K562 (cell line): ENCODE results near the gene SELENOW. TPM values are rescaled to one million over a fixed set of nuclear protein-coding genes. Genes with fewer than 3 reads are reported as not detected.

Experiments
- NCOA1 ChIP-seq: fragments of 450-650 bp; IDR thresholded peaks from 2 replicates; pipeline ENCODE4 v1.6.1; 2016; ENCODE audit warnings: low read depth
- NONO ChIP-seq, 2 experiments: fragments of 200-400 bp in 1 of 2; fragments of 450-650 bp in 1 of 2; formaldehyde crosslinking in 1 of 2; IDR thresholded peaks; 2 replicates each; pipeline ENCODE4 v1.6.1; 2017; ENCODE audit warnings: low read depth in 2 of 2, mild to moderate bottlenecking in 2 of 2, moderate library complexity in 2 of 2, low read length in 1 of 2
- NR3C1 ChIP-seq: sonication (generic); formaldehyde crosslinking; IDR thresholded peaks from 2 replicates; pipeline ENCODE4 v1.8.1; 2022; ENCODE audit warnings: missing genetic modification reagents
- PYGO2 ChIP-seq: fragments of 450-650 bp; IDR thresholded peaks from 2 replicates; pipeline ENCODE4 v1.6.1; 2016; ENCODE audit warnings: mild to moderate bottlenecking, missing genetic modification characterization, moderate library complexity, missing compliant biosample characterization
- SMAD3 ChIP-seq: fragments of 450-650 bp; formaldehyde crosslinking; conservative IDR thresholded peaks from 2 replicates; pipeline ENCODE4 v1.4.0; 2020; ENCODE audit warnings: mild to moderate bottlenecking
- ZNF24 ChIP-seq: fragments of 450-650 bp; IDR thresholded peaks from 2 replicates; pipeline ENCODE4 v1.6.1; 2016
- polyA plus RNA-seq, 8 experiments: library from polyadenylated mRNA; depleted of rRNA in 4 of 8; stranded (reverse) in 5 of 8; unstranded in 3 of 8; fragments of >200 nt; fragmentation: Nextera tagmentation in 2 of 8; fragmentation: Illumina TruSeq in 1 of 8; extraction: Ambion mirVana in 2 of 8; extraction: Trizol in 1 of 8; gene quantifications; 2 replicates each; pipeline versions ENCODE4 v1.2.1 to v1.2.3, GENCODE V29; 2011 to 2014; ENCODE audit warnings: inconsistent platforms in 1 of 8, missing spikeins in 1 of 8
- total RNA-seq, 7 experiments: library from RNA; depleted of rRNA in 6 of 7; stranded (reverse); fragments of >200 nt in 6 of 7; fragmentation: Illumina TruSeq in 2 of 7; extraction: Trizol in 2 of 7; gene quantifications; 2 replicates each; pipeline versions ENCODE4 v1.2.1 to v1.2.3, GENCODE V29; 2011 to 2021; ENCODE audit warnings: low replicate concordance in 1 of 7
- TF ChIP-seq, protein P1 (sequence below), 2 experiments: fragments of 450-650 bp; IDR thresholded peaks; 2 replicates each; pipeline ENCODE4 v1.6.1; 2016
- TF ChIP-seq, protein P2 (sequence below), 2 experiments: fragments of 450-650 bp in 1 of 2; sonication (generic) in 1 of 2; formaldehyde crosslinking in 1 of 2; IDR thresholded peaks; 2 replicates each; pipeline versions ENCODE4 v1.7.1 to v1.9.0; 2016 to 2022; ENCODE audit warnings: inconsistent platforms in 1 of 2, mild to moderate bottlenecking in 1 of 2, missing genetic modification reagents in 1 of 2
- TF ChIP-seq, protein P3 (sequence below): fragments of 450-650 bp; formaldehyde crosslinking; conservative IDR thresholded peaks from 2 replicates; pipeline ENCODE4 v1.4.0; 2022; ENCODE audit warnings: mild to moderate bottlenecking, missing genetic modification characterization
- TF ChIP-seq, protein P4 (sequence below): fragments of 450-650 bp; IDR thresholded peaks from one replicate; pipeline ENCODE4 v1.6.1; 2018; ENCODE audit warnings: mild to moderate bottlenecking, moderate library complexity; ENCODE audit not compliant: partially characterized antibody
- TF ChIP-seq, protein P5 (sequence below): fragments of 450-650 bp; conservative IDR thresholded peaks from 2 replicates; pipeline ENCODE4 v1.6.1; 2016; ENCODE audit warnings: missing genetic modification characterization, low read depth, mild to moderate bottlenecking, missing compliant biosample characterization, moderate library complexity

Gene SELENOW
- total and polyA plus RNA-seq, 9 of the 15 experiments (the other 6 are each of a cell fraction or from before 2014, with no cell fraction given): 91.9 to 279 (median 156) TPM

DNA sequence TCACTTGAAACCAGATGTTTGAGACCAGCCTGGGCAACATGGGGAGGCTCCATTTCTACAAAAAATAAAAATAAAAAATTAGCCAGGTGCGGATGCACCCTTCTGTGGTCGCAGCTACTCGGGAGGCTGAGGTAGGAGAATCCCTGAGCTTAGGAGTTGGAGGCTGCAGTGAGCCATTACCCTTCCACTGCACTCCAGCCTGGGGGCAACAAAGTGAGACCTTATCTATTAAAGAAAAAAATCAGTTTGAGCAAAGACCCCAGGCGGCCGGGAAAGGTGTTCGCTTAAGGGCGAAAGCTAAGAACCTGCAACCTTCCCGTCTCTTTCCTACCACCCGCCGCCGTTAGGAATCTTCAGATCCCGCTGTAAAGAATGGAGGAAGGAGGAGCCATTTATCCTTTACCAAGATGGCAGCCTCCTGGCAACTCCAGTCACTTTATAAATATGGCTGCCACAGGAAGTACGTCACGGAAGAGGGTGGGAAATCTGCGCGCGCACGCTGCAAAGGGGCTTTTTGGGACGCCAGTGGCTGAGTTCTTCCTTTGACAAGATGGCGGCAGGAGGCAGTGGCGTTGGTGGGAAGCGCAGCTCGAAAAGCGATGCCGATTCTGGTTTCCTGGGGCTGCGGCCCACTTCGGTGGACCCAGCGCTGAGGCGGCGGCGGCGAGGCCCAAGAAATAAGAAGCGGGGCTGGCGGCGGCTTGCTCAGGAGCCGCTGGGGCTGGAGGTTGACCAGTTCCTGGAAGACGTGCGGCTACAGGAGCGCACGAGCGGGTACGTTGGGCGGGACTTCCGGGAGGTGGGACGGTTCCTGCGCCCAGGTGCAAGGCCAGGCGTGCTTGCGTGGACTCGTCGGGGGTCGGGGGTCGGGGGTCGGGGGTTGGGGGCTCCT, 33.2 kb upstream of the SELENOW start, which contains the start of gene NOP53 (continued):
- TF ChIP-seq, protein P1, sequence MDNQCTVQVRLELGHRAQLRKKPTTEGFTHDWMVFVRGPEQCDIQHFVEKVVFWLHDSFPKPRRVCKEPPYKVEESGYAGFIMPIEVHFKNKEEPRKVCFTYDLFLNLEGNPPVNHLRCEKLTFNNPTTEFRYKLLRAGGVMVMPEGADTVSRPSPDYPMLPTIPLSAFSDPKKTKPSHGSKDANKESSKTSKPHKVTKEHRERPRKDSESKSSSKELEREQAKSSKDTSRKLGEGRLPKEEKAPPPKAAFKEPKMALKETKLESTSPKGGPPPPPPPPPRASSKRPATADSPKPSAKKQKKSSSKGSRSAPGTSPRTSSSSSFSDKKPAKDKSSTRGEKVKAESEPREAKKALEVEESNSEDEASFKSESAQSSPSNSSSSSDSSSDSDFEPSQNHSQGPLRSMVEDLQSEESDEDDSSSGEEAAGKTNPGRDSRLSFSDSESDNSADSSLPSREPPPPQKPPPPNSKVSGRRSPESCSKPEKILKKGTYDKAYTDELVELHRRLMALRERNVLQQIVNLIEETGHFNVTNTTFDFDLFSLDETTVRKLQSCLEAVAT (IDR thresholded peaks at IDR 0.05): no peak; a peak in 1 of 4 replicates
- TF ChIP-seq, protein P2, sequence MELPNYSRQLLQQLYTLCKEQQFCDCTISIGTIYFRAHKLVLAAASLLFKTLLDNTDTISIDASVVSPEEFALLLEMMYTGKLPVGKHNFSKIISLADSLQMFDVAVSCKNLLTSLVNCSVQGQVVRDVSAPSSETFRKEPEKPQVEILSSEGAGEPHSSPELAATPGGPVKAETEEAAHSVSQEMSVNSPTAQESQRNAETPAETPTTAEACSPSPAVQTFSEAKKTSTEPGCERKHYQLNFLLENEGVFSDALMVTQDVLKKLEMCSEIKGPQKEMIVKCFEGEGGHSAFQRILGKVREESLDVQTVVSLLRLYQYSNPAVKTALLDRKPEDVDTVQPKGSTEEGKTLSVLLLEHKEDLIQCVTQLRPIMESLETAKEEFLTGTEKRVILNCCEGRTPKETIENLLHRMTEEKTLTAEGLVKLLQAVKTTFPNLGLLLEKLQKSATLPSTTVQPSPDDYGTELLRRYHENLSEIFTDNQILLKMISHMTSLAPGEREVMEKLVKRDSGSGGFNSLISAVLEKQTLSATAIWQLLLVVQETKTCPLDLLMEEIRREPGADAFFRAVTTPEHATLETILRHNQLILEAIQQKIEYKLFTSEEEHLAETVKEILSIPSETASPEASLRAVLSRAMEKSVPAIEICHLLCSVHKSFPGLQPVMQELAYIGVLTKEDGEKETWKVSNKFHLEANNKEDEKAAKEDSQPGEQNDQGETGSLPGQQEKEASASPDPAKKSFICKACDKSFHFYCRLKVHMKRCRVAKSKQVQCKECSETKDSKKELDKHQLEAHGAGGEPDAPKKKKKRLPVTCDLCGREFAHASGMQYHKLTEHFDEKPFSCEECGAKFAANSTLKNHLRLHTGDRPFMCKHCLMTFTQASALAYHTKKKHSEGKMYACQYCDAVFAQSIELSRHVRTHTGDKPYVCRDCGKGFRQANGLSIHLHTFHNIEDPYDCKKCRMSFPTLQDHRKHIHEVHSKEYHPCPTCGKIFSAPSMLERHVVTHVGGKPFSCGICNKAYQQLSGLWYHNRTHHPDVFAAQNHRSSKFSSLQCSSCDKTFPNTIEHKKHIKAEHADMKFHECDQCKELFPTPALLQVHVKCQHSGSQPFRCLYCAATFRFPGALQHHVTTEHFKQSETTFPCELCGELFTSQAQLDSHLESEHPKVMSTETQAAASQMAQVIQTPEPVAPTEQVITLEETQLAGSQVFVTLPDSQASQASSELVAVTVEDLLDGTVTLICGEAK (IDR thresholded peaks at IDR 0.05): peak; percentile 95
- TF ChIP-seq, protein P2 (CRISPR knock-in tag; IDR thresholded peaks at IDR 0.05): no peak
- peak; percentile 12; the same call in 1 of the 2 replicates for TF ChIP-seq SMAD3 (CRISPR knock-in tag)
- TF ChIP-seq, protein P3, sequence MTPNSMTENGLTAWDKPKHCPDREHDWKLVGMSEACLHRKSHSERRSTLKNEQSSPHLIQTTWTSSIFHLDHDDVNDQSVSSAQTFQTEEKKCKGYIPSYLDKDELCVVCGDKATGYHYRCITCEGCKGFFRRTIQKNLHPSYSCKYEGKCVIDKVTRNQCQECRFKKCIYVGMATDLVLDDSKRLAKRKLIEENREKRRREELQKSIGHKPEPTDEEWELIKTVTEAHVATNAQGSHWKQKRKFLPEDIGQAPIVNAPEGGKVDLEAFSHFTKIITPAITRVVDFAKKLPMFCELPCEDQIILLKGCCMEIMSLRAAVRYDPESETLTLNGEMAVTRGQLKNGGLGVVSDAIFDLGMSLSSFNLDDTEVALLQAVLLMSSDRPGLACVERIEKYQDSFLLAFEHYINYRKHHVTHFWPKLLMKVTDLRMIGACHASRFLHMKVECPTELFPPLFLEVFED (CRISPR knock-in tag): no peak
- peak; percentile 54; the same call in 1 of the 2 replicates for TF ChIP-seq PYGO2 (tag)
- no peak for TF ChIP-seq NCOA1
- no peak for TF ChIP-seq ZNF24
- TF ChIP-seq, protein P4, sequence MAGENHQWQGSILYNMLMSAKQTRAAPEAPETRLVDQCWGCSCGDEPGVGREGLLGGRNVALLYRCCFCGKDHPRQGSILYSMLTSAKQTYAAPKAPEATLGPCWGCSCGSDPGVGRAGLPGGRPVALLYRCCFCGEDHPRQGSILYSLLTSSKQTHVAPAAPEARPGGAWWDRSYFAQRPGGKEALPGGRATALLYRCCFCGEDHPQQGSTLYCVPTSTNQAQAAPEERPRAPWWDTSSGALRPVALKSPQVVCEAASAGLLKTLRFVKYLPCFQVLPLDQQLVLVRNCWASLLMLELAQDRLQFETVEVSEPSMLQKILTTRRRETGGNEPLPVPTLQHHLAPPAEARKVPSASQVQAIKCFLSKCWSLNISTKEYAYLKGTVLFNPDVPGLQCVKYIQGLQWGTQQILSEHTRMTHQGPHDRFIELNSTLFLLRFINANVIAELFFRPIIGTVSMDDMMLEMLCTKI: no peak
- TF ChIP-seq, protein P5, sequence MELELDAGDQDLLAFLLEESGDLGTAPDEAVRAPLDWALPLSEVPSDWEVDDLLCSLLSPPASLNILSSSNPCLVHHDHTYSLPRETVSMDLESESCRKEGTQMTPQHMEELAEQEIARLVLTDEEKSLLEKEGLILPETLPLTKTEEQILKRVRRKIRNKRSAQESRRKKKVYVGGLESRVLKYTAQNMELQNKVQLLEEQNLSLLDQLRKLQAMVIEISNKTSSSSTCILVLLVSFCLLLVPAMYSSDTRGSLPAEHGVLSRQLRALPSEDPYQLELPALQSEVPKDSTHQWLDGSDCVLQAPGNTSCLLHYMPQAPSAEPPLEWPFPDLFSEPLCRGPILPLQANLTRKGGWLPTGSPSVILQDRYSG: peak; percentile 80; the same call in 1 of the 2 replicates
- TF ChIP-seq NR3C1 (CRISPR knock-in tag): no peak
- peak in 1 of 2 experiments; percentile 61; a peak in 1 of 4 replicates for TF ChIP-seq NONO (IDR thresholded peaks at IDR 0.05; ENCODE audit: low read depth in 2 of 2, low read length in 1 of 2)
